Measurements from ENCODE around the gene MYH15.

Gene MYH15

GRCh38 chr3:108510496-108510895, at the start of gene MYH15:
MYH15 (minus strand) TSS chr3:108510596; CDS start chr3:108510530, 66 bp downstream.
- no peak within 1 kb of the TSS for H3K4me3 ChIP-seq (ENCODE audit: low read length in 2 of 2)
- H3K27ac ChIP-seq (ENCODE audit: low read length), result no peak within 1 kb of the TSS
- H3K9me3 ChIP-seq (ENCODE audit: control insufficient read depth in 2 of 2, low read length in 2 of 2), result no peaks in the 10 kb centered on the region

DNA sequence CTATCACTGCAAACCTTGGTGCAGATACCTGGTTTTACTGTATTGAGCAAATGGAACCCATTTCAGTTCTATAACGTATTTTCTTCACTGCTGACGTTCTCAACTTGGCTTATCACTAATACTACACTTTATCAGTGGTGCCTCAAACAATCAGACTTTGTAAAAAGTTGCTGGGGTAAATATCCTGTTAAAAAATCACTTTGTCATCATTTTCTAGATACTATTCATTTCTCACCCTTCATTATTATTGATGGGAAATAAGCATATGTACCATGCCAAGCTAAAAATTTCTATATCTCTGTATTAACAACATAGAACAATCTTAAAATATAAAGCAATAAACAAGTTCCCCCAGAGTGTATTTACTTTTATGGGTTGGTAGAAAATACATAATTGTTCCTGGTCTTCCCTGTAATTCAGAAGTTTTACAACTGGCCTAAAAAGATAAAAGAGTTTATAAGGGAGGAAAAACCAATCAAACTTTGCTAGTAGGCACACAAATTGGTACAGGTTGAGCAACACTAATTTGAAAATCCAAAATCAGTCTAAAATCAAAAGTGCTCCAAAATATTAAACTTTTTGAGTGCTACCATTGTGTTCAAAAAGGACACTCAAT, 45.7 kb upstream of the MYH15 start:
- Histone ChIP-seq H3K9me3 (ENCODE audit: control insufficient read depth in 2 of 2, low read length in 2 of 2) (no peaks in the 10 kb centered on the region), H3K9ac (ENCODE audit: low read length in 2 of 2) (no peak overlapping the region), H3K36me3 (ENCODE audit: control insufficient read depth in 2 of 2, insufficient read depth in 2 of 2, low read length in 2 of 2) (no peaks in the 10 kb centered on the region), H3K27ac (ENCODE audit: low read length) (no peak overlapping the region), H3K4me3 (ENCODE audit: low read length in 2 of 2) (no peak overlapping the region), H3K4me1 (ENCODE audit: control insufficient read depth, insufficient read depth, low read length) (no peaks in the 10 kb centered on the region), H3K27me3 (ENCODE audit: control insufficient read depth in 1 of 2, insufficient read depth in 2 of 2, low read length in 2 of 2) (no peaks in the 10 kb centered on the region)

More at GRCh38 chr3:108510496-108510895, at the start of gene MYH15:
- Histone ChIP-seq H3K27me3 (ENCODE audit: control insufficient read depth in 1 of 2, insufficient read depth in 2 of 2, low read length in 2 of 2) (no peaks in the 10 kb centered on the region), H3K9ac (ENCODE audit: low read length in 2 of 2) (no peak within 1 kb of the TSS), H3K4me1 (ENCODE audit: control insufficient read depth, insufficient read depth, low read length) (peaks cover 4% of the 10 kb centered on the region), H3K36me3 (ENCODE audit: control insufficient read depth in 2 of 2, insufficient read depth in 2 of 2, low read length in 2 of 2) (no peaks in the 10 kb centered on the region)

DNA sequence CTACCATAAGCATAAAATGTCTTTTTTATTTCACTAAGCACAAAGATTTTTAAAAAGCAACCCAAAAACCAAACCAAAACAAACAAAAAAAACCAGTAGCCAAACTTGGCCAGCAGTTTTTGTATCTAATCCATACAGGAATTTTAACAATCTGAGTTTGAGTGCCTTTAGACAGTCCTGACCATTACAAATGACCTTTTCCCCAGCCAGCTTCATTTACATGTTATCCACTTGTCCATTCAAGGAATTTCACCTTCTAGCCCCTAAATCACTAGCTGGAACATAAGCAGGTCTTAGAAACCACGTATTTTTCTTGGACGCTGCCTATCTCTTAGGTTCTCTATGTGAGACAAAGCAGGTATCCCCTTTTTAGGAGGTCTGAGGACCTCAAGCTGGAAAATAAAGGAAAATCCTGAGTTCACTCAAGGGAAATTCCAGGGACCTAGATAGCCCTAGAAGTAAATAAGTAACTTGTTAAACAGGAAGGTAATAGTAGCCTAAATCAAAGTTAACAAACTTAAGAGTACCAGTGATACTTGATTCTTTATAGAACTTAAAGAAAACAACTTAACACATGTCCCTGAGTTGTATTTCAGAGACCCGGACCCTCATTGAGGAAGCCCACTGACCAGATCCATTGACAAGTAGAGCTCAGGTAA, 44.6 kb upstream of the MYH15 start:
- Histone ChIP-seq H3K9me3 (ENCODE audit: control insufficient read depth in 2 of 2, low read length in 2 of 2) (no peaks in the 10 kb centered on the region), H3K4me3 (ENCODE audit: low read length in 2 of 2) (no peak overlapping the region), H3K9ac (ENCODE audit: low read length in 2 of 2) (no peak overlapping the region), H3K36me3 (ENCODE audit: control insufficient read depth in 2 of 2, insufficient read depth in 2 of 2, low read length in 2 of 2) (no peaks in the 10 kb centered on the region), H3K27ac (ENCODE audit: low read length) (no peak overlapping the region), H3K27me3 (ENCODE audit: control insufficient read depth in 1 of 2, insufficient read depth in 2 of 2, low read length in 2 of 2) (no peaks in the 10 kb centered on the region), H3K4me1 (ENCODE audit: control insufficient read depth, insufficient read depth, low read length) (no peaks in the 10 kb centered on the region)

DNA sequence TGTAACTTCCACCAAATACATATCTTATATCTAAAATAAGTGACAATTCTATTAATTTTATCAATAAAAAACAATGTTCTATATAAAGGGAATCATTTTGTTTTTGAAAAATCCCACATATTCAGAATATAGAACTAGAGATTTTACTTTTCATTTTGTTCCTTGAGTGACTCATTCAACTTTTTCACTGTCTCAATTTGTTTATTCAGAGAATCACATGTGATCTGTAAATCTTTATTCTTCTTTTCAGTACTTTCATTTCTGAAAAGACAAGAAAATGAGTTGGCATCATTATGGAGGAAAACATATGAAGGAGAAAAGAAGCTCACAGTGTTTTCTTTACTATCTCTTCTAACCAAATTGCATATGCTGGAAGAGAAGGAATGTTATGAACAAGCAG, 43.8 kb upstream of the MYH15 start:
- no peaks in the 10 kb centered on the region for H3K36me3 ChIP-seq (ENCODE audit: control insufficient read depth in 2 of 2, insufficient read depth in 2 of 2, low read length in 2 of 2)
- H3K9me3 ChIP-seq (ENCODE audit: control insufficient read depth in 2 of 2, low read length in 2 of 2), result no peaks in the 10 kb centered on the region
- H3K9ac ChIP-seq (ENCODE audit: low read length in 2 of 2), result no peak overlapping the region
- no peaks in the 10 kb centered on the region for H3K4me1 ChIP-seq (ENCODE audit: control insufficient read depth, insufficient read depth, low read length)
- H3K27ac ChIP-seq (ENCODE audit: low read length), result no peak overlapping the region
- no peaks in the 10 kb centered on the region for H3K27me3 ChIP-seq (ENCODE audit: control insufficient read depth in 1 of 2, insufficient read depth in 2 of 2, low read length in 2 of 2)
- no peak overlapping the region for H3K4me3 ChIP-seq (ENCODE audit: low read length in 2 of 2)

DNA sequence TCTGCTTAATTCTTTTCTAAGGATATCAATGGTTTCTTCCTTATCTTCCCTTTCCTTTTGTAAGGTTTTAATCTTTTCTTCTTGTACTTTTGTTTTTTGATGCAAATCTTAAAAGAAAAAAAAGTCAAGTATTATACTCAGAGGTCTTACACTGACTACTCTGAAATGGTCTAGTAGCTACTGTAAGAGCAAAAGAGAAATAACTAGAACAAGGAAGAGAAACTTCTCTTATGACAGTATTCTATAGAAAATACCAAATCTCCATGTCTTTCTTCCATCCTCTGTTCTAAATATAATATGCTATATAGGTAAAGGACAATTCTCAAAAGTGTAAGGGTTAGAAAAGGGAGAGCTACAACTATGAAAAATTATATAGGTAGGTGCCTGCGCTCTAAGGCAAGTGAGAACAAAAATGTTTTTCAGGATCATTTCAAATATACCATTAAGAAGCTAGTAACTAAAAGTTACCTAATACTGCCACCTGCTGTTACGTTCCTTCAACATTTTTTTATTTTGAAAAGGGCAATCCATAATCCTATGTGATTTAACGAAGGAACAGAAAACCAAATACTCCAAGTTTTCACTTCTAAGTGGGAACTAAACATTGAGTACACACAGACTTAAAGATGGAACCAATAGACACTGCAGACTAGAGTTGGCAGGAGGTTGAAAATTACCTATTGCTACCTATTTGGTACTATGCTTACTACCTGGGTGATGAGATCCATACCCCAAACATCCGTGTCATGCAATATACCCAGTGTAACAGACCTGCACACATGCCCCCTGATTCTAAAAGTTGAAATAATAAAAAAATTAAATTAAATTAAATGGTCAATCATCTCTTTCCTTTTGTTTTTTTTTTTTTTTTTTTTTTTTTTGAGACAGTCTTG, 42.1 kb upstream of the MYH15 start:
- Histone ChIP-seq H3K9me3 (ENCODE audit: control insufficient read depth in 2 of 2, low read length in 2 of 2) (no peaks in the 10 kb centered on the region), H3K36me3 (ENCODE audit: control insufficient read depth in 2 of 2, insufficient read depth in 2 of 2, low read length in 2 of 2) (no peaks in the 10 kb centered on the region), H3K4me3 (ENCODE audit: low read length in 2 of 2) (peak overlapping the region in 1 of 2 donors; percentile 5), H3K9ac (ENCODE audit: low read length in 2 of 2) (no peak overlapping the region), H3K4me1 (ENCODE audit: control insufficient read depth, insufficient read depth, low read length) (no peaks in the 10 kb centered on the region), H3K27ac (ENCODE audit: low read length) (no peak overlapping the region), H3K27me3 (ENCODE audit: control insufficient read depth in 1 of 2, insufficient read depth in 2 of 2, low read length in 2 of 2) (no peaks in the 10 kb centered on the region)

DNA sequence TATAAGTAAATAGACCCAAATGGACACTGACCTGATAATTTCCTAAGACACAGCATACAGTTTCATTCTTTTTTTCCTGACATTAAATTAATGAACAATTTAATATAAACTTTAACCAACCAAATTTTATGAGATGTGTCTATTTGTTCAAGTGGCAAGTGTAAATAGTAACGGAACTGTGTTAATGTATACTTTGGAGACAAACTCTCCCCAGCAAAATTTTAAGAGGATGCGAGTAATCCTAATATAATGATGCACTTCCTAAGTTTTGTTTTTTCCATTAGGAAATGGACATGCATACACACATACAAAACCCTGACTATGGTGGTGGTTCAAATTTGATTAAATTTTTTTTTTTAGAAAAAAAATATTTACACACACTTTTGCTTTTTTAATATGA, 38.5 kb upstream of the MYH15 start:
- no peaks in the 10 kb centered on the region for H3K4me1 ChIP-seq (ENCODE audit: control insufficient read depth, insufficient read depth, low read length)
- no peaks in the 10 kb centered on the region for H3K27me3 ChIP-seq (ENCODE audit: control insufficient read depth in 1 of 2, insufficient read depth in 2 of 2, low read length in 2 of 2)
- no peak overlapping the region for H3K27ac ChIP-seq (ENCODE audit: low read length)
- no peaks in the 10 kb centered on the region for H3K9me3 ChIP-seq (ENCODE audit: control insufficient read depth in 2 of 2, low read length in 2 of 2)
- H3K9ac ChIP-seq (ENCODE audit: low read length in 2 of 2), result no peak overlapping the region
- H3K36me3 ChIP-seq (ENCODE audit: control insufficient read depth in 2 of 2, insufficient read depth in 2 of 2, low read length in 2 of 2), result no peaks in the 10 kb centered on the region
- no peak overlapping the region for H3K4me3 ChIP-seq (ENCODE audit: low read length in 2 of 2)

GRCh38 chr3:108548304-108548703, 37.9 kb upstream of the MYH15 start:
- H3K9ac ChIP-seq (ENCODE audit: low read length in 2 of 2), result no peak overlapping the region
- no peak overlapping the region for H3K4me3 ChIP-seq (ENCODE audit: low read length in 2 of 2)
- no peaks in the 10 kb centered on the region for H3K9me3 ChIP-seq (ENCODE audit: control insufficient read depth in 2 of 2, low read length in 2 of 2)
- H3K36me3 ChIP-seq (ENCODE audit: control insufficient read depth in 2 of 2, insufficient read depth in 2 of 2, low read length in 2 of 2), result no peaks in the 10 kb centered on the region
- no peaks in the 10 kb centered on the region for H3K27me3 ChIP-seq (ENCODE audit: control insufficient read depth in 1 of 2, insufficient read depth in 2 of 2, low read length in 2 of 2)
- no peaks in the 10 kb centered on the region for H3K4me1 ChIP-seq (ENCODE audit: control insufficient read depth, insufficient read depth, low read length)
- no peak overlapping the region for H3K27ac ChIP-seq (ENCODE audit: low read length)

DNA sequence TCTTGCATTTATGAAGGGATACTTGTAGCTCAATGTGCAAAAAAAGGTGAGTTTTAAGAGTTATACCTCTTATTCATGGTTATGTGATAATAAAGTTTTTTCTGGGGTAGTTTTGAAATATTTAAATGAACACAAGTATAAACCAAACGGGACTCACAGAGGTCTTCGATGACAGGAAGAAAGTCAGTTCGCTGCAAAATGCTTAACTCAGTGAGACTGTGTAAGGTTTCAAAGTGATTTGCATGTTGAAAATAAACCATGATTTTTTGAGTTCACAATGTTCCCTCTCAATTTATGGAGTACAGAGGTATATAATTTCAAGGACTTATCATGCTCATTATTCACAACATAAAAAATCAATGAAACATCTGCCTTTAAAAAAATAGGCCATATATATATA, 36.3 kb upstream of the MYH15 start:
- no peak overlapping the region for H3K27ac ChIP-seq (ENCODE audit: low read length)
- no peaks in the 10 kb centered on the region for H3K36me3 ChIP-seq (ENCODE audit: control insufficient read depth in 2 of 2, insufficient read depth in 2 of 2, low read length in 2 of 2)
- no peak overlapping the region for H3K9ac ChIP-seq (ENCODE audit: low read length in 2 of 2)
- peak overlapping the region; percentile 47 to 52 for H3K4me3 ChIP-seq (ENCODE audit: low read length in 2 of 2)
- H3K4me1 ChIP-seq (ENCODE audit: control insufficient read depth, insufficient read depth, low read length), result no peaks in the 10 kb centered on the region
- no peaks in the 10 kb centered on the region for H3K27me3 ChIP-seq (ENCODE audit: control insufficient read depth in 1 of 2, insufficient read depth in 2 of 2, low read length in 2 of 2)
- H3K9me3 ChIP-seq (ENCODE audit: control insufficient read depth in 2 of 2, low read length in 2 of 2), result no peaks in the 10 kb centered on the region

DNA sequence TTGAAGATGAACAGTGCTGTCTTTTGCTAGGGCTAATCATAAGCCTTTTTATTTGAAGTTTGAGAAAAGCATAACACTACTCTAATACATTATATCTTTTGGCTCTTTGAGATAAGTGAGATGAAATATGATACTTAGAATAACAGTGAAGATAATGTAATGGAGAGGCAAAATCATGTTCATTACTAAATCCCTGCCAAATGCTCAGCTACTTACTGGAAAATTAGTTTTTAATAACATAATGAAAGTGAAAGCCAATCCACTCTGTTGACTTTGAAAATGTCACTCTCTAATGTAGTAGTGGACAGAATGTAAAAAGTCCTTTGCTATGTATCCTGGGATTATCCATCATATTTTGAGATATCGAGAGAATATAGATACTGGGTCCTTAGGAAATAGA, 35.9 kb upstream of the MYH15 start:
- Histone ChIP-seq H3K36me3 (ENCODE audit: control insufficient read depth in 2 of 2, insufficient read depth in 2 of 2, low read length in 2 of 2) (no peaks in the 10 kb centered on the region), H3K4me1 (ENCODE audit: control insufficient read depth, insufficient read depth, low read length) (no peaks in the 10 kb centered on the region), H3K27ac (ENCODE audit: low read length) (no peak overlapping the region), H3K4me3 (ENCODE audit: low read length in 2 of 2) (peak overlapping the region; percentile 47 to 52), H3K9ac (ENCODE audit: low read length in 2 of 2) (no peak overlapping the region), H3K27me3 (ENCODE audit: control insufficient read depth in 1 of 2, insufficient read depth in 2 of 2, low read length in 2 of 2) (no peaks in the 10 kb centered on the region), H3K9me3 (ENCODE audit: control insufficient read depth in 2 of 2, low read length in 2 of 2) (no peaks in the 10 kb centered on the region)

DNA sequence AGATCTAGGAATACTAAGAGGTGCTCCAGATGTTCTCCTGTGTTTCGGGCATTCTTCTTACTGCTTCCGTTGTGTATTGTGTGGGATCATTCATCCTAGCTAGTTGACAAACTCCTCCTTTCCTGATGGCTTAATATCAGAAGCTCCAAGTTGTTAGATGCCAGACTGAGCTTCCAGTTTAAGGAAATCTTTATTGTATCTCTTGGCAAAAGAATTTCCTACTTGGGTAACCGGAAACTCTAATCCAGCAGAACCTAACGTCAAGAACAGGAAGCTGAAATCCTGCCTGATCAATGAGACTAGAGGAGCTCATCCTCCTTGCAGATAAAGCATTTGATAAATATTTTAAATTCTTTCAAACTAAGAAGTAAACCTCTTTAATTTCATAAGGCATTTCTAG, 27.7 kb upstream of the MYH15 start:
- Histone ChIP-seq H3K4me1 (ENCODE audit: control insufficient read depth, insufficient read depth, low read length) (no peaks in the 10 kb centered on the region), H3K4me3 (ENCODE audit: low read length in 2 of 2) (no peak overlapping the region), H3K27ac (ENCODE audit: low read length) (no peak overlapping the region), H3K36me3 (ENCODE audit: control insufficient read depth in 2 of 2, insufficient read depth in 2 of 2, low read length in 2 of 2) (no peaks in the 10 kb centered on the region), H3K27me3 (ENCODE audit: control insufficient read depth in 1 of 2, insufficient read depth in 2 of 2, low read length in 2 of 2) (no peaks in the 10 kb centered on the region), H3K9ac (ENCODE audit: low read length in 2 of 2) (no peak overlapping the region), H3K9me3 (ENCODE audit: control insufficient read depth in 2 of 2, low read length in 2 of 2) (no peaks in the 10 kb centered on the region)
